Fibroblast of lung (primary cell): ENCODE measurements around the gene CISD3. TPM values are rescaled to one million over a fixed set of nuclear protein-coding genes. Genes with fewer than 3 reads are reported as not detected.

Source experiments
- DNase-seq, 2 donors: peaks; one replicate each; pipeline versions ENCODE4 v3.0.0 to v3.0.0-alpha.2; 2010; ENCODE audit warnings: low read depth in 2 of 2
- H2AFZ ChIP-seq: 2 replicates; pipeline ENCODE4 v1.5.1; 2012; ENCODE audit warnings: low read length, control low read depth, inconsistent platforms
- H3K27ac ChIP-seq: 2 replicates; pipeline ENCODE4 v1.5.1; 2011; ENCODE audit warnings: low read length, control low read depth; ENCODE audit not compliant: insufficient read depth
- H3K27me3 ChIP-seq: 2 replicates; pipeline ENCODE4 v1.5.1; 2011; ENCODE audit warnings: mild to moderate bottlenecking, low read length; ENCODE audit not compliant: control insufficient read depth, insufficient read depth
- H3K36me3 ChIP-seq: 2 replicates; pipeline ENCODE4 v1.5.1; 2011; ENCODE audit warnings: low read length; ENCODE audit not compliant: control insufficient read depth, insufficient read depth
- H3K4me1 ChIP-seq: 2 replicates; pipeline ENCODE4 v1.5.1; 2011; ENCODE audit warnings: low read length; ENCODE audit not compliant: control insufficient read depth, insufficient read depth; ENCODE audit errors: extremely low read depth
- H3K4me2 ChIP-seq: 2 replicates; pipeline ENCODE4 v1.5.1; 2011; ENCODE audit warnings: low read length, control low read depth; ENCODE audit not compliant: insufficient read depth; ENCODE audit errors: extremely low read depth
- H3K4me3 ChIP-seq, 4 experiments: fragments of 200-600 bp in 1 of 4; sonication (generic) in 1 of 4; replicated peaks in 1 of 4; 2 replicates each; pipeline ENCODE4 v1.5.1; 2011 to 2016; ENCODE audit warnings: low read length in 4 of 4, low read depth in 3 of 4, mild to moderate bottlenecking in 3 of 4, control low read depth in 2 of 4, inconsistent platforms in 1 of 4, mixed read lengths in 1 of 4; ENCODE audit not compliant: insufficient read depth in 1 of 4; ENCODE audit errors: control extremely low read depth in 1 of 4
- H3K79me2 ChIP-seq: 2 replicates; pipeline ENCODE4 v1.5.1; 2012; ENCODE audit warnings: mild to moderate bottlenecking, low read length, inconsistent platforms; ENCODE audit not compliant: control insufficient read depth, insufficient read depth
- H3K9ac ChIP-seq: 2 replicates; pipeline ENCODE4 v1.5.1; 2011; ENCODE audit warnings: mild to moderate bottlenecking, low read length, control low read depth; ENCODE audit not compliant: insufficient read depth
- H3K9me3 ChIP-seq: 2 replicates; pipeline ENCODE4 v1.5.1; 2012; ENCODE audit warnings: low read depth, low read length; ENCODE audit not compliant: control insufficient read depth, insufficient read depth
- H4K20me1 ChIP-seq: 2 replicates; pipeline ENCODE4 v1.5.1; 2011; ENCODE audit warnings: low read length; ENCODE audit not compliant: control insufficient read depth, insufficient read depth; ENCODE audit errors: extremely low read depth
- EZH2 ChIP-seq: IDR thresholded peaks from 2 replicates; pipeline ENCODE4 v1.5.1; 2012; ENCODE audit warnings: low read length, control low read depth, mild to moderate bottlenecking; ENCODE audit errors: missing control alignments
- polyA plus RNA-seq, 2 donors: library from polyadenylated mRNA; depleted of rRNA in 1 of 2; stranded (reverse) in 1 of 2; unstranded in 1 of 2; fragments of >200 nt; gene quantifications; 2 replicates each; pipeline ENCODE4 v1.2.1, GENCODE V29; 2011 to 2012; ENCODE audit warnings: missing spikeins in 1 of 2
- total RNA-seq: library from RNA; depleted of rRNA; stranded (reverse); fragments of >200 nt; gene quantifications from 2 replicates; pipeline ENCODE4 v1.2.1, GENCODE V29; 2014
- TF ChIP-seq, protein P1 (sequence below), 2 donors: IDR thresholded peaks in 1 of 2; conservative IDR thresholded peaks in 1 of 2; 1 replicate in 1 of 2; 2 replicates in 1 of 2; pipeline ENCODE4 v1.5.1; 2011 to 2012; ENCODE audit warnings: low read length in 2 of 2, control low read depth in 1 of 2, inconsistent platforms in 1 of 2, low read depth in 1 of 2, mild to moderate bottlenecking in 1 of 2

Gene CISD3
- total and polyA plus RNA-seq, 2 donors (not counting 1 experiment from before 2014, with no cell fraction given): 4.0 to 5.7 TPM

DNA sequence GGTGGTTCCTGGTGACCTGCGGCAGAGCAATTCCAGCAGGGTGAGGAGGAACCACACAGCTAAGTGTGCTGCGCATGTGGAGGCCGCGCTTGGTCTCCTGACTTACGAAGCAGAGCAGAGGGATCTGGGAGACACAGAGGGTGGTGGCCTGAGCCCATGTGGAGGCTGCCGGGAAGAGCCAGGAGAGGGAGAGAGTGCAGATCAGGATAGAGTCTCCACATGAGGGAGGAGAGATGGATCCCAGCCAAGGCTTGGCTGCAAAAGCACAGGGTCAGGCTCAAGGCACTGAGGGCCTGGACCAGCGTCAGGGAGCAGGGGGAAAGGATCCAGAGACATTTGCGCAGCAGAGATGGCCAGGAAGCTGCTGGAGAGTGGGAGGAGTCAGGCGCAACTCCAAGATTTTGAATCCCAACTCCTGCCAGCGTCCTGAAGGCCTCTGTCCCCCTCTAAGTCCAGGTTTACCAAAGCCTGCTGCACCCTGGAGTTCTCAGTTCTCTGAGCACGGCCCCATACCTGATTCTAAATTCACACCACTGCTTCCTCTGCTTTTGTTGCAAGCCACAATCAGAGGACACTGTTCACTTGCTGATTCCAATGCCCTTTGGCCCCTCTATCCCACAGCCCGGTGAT, 36.3 kb upstream of the CISD3 start:
- Histone ChIP-seq H3K79me2 (no peaks in the 10 kb centered on the region), H4K20me1 (no peaks in the 10 kb centered on the region), H3K36me3 (no peaks in the 10 kb centered on the region), H3K27ac (peak overlapping the region; percentile 8), H3K9ac (peak overlapping the region; percentile 16), H3K4me1 (peaks cover 8% of the 10 kb centered on the region), H3K4me2 (peak overlapping the region; percentile 35), H3K4me3 (no peak overlapping the region), H3K27me3 (no peaks in the 10 kb centered on the region), H2AFZ (peak overlapping the region; percentile 91), H3K9me3 (no peaks in the 10 kb centered on the region)
- no peak for TF ChIP-seq EZH2
- TF ChIP-seq, protein P1, sequence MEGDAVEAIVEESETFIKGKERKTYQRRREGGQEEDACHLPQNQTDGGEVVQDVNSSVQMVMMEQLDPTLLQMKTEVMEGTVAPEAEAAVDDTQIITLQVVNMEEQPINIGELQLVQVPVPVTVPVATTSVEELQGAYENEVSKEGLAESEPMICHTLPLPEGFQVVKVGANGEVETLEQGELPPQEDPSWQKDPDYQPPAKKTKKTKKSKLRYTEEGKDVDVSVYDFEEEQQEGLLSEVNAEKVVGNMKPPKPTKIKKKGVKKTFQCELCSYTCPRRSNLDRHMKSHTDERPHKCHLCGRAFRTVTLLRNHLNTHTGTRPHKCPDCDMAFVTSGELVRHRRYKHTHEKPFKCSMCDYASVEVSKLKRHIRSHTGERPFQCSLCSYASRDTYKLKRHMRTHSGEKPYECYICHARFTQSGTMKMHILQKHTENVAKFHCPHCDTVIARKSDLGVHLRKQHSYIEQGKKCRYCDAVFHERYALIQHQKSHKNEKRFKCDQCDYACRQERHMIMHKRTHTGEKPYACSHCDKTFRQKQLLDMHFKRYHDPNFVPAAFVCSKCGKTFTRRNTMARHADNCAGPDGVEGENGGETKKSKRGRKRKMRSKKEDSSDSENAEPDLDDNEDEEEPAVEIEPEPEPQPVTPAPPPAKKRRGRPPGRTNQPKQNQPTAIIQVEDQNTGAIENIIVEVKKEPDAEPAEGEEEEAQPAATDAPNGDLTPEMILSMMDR (conservative IDR thresholded peaks at IDR 0.05 in 1 of 2, IDR thresholded peaks at IDR 0.05 in 1 of 2; ENCODE audit: low read depth in 1 of 2, low read length in 2 of 2): no peak
- DNase-seq: peak; percentile 45 to 85

DNA sequence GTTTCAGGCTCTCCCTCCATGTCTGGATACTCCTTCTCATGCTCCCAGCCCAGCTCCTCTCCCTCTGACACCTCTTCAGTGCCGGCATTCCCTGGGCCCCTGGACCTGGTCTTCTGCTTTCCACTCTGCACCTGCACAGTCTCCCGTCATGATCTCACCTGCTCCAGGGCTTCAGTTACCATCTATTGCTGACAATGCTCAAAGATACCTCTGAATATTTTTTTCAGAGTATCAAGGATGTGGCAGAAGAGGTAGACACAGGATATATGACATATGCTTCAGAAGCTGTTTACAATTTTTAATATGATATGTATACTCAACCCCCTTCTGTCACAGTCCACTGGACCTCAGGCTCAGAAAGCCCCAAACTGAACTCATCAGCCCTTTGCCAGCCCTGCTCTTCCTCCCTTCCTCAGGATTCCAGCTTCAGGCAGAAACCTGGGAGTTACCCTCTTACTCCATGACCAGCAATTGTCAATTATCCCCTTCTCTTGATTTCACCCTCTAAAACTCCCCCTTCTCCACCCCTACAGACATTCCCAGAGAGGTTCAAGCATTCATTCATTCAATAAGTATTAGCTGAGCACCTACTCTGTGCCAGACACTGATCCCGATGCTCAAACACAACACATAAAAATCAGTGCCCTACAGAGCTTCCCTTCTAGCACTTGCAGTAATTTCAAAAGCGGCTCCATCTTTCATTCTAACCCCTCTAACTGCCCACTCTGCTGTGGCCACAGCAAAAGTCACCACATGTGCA, 32.9 kb upstream of the CISD3 start:
- no peak for DNase-seq
- peaks cover 10% of the 10 kb centered on the region for H3K4me1 ChIP-seq
- H3K27me3 ChIP-seq: no peaks in the 10 kb centered on the region
- H2AFZ ChIP-seq: no peak overlapping the region
- no peaks in the 10 kb centered on the region for H3K79me2 ChIP-seq
- H3K36me3 ChIP-seq: no peaks in the 10 kb centered on the region
- H3K4me3 ChIP-seq: no peak overlapping the region
- no peak for TF ChIP-seq EZH2
- TF ChIP-seq, protein P1 (conservative IDR thresholded peaks at IDR 0.05 in 1 of 2, IDR thresholded peaks at IDR 0.05 in 1 of 2; ENCODE audit: low read depth in 1 of 2, low read length in 2 of 2): no peak
- no peaks in the 10 kb centered on the region for H4K20me1 ChIP-seq
- no peak overlapping the region for H3K9ac ChIP-seq
- H3K9me3 ChIP-seq: no peaks in the 10 kb centered on the region
- no peak overlapping the region for H3K4me2 ChIP-seq
- no peak overlapping the region for H3K27ac ChIP-seq

DNA sequence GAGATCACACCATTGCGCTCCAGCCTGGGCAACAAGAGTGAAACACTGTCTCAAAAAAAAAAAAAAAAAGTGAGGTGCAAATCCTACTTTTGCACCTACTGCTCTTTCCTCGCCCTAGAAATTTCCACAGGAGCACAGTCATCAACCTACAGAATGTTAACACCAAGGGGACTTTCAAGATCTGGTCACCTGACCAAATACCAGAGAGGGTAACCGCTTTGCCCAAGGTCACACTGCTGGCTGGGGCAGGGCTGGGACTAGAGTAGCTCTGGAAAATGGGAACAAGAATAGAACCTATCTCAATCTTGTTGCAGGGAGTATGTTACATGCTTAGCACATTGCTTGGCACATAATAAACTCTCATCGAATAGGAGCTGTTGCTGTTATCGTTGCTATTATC, 31.4 kb upstream of the CISD3 start:
- H3K27ac ChIP-seq: no peak overlapping the region
- no peak for TF ChIP-seq EZH2
- TF ChIP-seq, protein P1 (conservative IDR thresholded peaks at IDR 0.05 in 1 of 2, IDR thresholded peaks at IDR 0.05 in 1 of 2; ENCODE audit: low read depth in 1 of 2, low read length in 2 of 2): no peak
- DNase-seq: no peak
- no peak overlapping the region for H3K4me3 ChIP-seq
- no peaks in the 10 kb centered on the region for H3K79me2 ChIP-seq
- no peak overlapping the region for H3K9ac ChIP-seq
- H3K4me1 ChIP-seq: peaks cover 8% of the 10 kb centered on the region
- H3K4me2 ChIP-seq: no peak overlapping the region
- no peaks in the 10 kb centered on the region for H3K36me3 ChIP-seq
- H4K20me1 ChIP-seq: no peaks in the 10 kb centered on the region
- no peaks in the 10 kb centered on the region for H3K9me3 ChIP-seq
- H3K27me3 ChIP-seq: no peaks in the 10 kb centered on the region
- no peak overlapping the region for H2AFZ ChIP-seq
